GM21381 (cell line): ENCODE results near the gene L3MBTL3.

ENCODE experiments used
- ATAC-seq: cut with Tn5 transposase; IDR thresholded peaks from one replicate; pipeline ENCODE4 v1.9.1; 2021; ENCODE audit warnings: mild to moderate bottlenecking, moderate library complexity; ENCODE audit not compliant: unreplicated experiment

L3MBTL3 gene

GRCh38 chr6:130026859-130027258 is 8.5 kb downstream of the L3MBTL3 start:
- ATAC-seq, result no peak

- ATAC-seq, result peak; percentile 86
These were observed 9.6 kb downstream of the L3MBTL3 start for GRCh38 chr6:130027948-130028347.

DNA sequence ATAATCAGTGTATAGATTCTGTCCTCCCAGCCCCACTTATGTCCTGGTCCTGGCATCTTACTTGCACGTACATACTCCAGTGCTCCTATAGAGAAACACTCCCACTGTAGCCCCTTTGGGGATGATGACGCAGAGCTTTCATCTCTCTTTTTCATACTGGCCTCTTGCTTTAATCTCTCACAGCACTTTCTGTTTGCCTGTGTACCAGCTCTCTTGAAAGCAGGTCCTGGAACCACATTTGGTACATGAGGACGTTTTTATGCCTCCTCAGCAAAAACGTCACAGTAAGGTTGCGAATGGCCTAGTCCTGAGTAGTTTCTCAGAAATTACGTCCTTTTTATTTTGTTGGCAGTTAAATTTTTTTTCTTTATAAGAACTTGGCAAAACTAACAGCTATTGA is 10.8 kb downstream of the L3MBTL3 start:
- ATAC-seq, result no peak

DNA sequence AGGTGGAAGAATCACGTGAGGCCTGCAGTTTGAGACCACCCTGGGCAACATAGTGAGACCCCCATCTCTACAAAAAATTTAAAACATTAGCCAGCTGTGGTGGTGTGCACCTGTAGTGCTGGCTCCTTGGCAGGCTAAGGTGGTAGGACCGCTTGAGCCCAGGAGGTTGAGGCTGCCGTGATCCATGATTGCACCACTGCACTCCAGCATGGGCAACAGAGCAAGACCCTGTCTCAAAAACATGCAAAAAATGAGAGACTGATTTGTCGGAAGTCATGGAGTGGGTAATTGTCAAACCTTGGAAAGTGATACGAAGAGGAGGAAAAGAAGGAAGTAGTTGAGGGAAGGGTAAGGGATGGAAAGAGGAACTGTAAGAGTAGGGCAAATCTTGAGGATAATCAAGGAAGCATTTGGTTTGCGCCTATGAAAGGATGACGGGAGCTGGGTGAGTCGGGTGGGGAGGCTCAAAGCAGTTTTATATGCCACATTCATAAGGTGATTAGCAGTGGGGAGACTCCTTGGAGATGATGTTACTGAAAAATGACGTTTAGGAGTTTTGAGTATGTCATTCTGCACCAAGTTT is 14.5 kb downstream of the L3MBTL3 start:
- ATAC-seq, result no peak

GRCh38 chr6:130033949-130034348 is 15.6 kb downstream of the L3MBTL3 start:
- no peak for ATAC-seq

DNA sequence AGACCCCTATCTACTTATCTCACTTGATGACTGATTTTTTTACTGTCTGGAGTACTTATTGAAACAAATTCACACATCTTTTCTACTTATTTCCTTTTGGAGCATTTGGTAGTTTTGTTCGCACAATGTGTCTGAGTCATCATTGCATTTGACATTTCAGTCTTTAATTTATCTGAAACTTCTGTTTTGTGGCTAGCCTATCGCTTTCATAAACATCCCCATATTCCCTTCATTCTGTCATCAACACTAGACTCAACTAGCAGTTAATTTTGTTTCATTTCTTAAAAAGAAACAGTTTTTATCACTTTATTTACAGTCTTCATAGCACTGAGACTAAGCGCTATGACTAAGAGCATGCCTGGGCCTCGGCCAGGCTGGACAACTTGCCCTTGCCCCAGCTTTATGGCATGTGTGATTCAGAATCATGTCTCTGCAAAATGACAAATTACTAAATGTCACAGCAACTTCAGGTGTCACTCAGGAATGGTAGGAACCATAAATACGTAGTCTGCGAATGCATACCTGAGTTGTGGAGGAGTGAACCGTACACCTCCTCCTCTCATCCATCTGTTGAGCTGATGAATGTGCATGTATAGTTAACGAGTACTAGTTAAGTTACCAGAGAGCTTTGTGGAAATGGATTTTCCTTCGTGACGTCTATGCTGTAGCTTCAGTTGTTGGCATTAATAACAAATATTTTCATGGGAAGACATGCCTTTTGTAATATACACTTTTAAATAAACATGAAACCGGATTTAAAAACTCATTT is 16.2 kb downstream of the L3MBTL3 start:
- ATAC-seq, result no peak

- no peak for ATAC-seq
These were observed 16.8 kb downstream of the L3MBTL3 start for GRCh38 chr6:130035211-130035610.

DNA sequence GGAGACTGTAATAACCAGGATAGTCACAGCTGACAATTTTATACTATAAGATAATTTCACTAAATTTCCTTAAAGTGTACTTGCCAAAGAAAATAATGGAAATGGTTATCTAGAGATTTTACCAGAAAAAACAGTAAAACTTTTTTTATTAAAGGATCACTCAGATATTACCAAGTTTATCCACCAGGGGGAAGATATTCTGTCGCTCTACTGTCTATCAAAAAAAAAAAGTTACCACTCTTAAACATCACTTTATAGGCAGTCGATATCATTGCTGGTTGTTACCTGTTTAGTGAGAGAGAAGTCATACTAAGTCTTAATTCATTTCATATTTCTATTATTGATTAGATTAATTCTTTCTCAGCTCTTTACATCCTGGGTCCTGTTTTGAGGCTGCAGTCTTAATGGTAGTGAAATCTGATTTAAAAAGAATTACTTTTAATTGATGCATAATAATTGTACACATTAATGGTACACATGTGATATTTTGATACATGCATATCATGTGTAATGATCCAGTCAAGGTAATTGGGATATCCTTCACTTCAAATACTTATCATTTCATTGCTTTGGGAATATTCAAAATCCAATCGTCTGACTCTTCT is 18.9 kb downstream of the L3MBTL3 start:
- ATAC-seq, result no peak

DNA sequence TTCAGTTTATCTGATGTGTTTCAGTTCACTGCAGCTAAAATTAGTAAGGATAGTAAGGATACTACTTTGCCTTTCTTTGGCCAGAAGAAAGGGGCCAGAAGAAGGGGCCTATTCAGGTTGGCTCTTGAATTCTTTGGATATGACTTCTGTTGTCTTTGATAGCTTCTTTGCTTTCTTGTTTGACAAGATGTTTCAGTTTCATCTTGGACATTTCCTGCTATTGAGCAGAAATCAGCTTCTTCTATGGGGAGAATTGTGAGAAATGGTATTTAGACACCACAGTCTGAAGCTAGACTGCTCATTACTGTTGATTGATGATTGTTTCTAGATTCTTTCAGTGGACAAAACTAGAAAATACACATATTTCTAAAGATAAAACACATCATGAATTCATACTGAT is 23.2 kb downstream of the L3MBTL3 start:
- no peak for ATAC-seq

DNA sequence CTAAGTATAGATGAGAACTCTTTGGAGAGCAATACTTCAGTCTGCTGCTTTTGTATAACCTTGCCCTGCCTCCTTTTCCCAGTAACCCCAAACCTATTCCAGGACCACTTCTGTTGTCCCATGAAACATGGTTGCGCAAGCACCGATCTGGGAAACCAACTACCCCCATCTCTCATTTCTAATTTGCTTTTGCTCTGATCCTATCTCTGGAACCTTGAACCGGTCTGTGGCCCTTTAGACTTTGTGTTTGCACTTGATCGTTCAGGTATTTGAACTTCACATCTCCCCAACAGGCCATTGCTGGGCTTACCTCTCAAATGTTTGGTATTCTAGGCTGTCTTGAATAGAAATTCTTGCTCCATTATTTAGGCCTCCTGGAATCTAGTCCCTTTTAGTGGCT is 25.0 kb downstream of the L3MBTL3 start:
- ATAC-seq, result no peak

DNA sequence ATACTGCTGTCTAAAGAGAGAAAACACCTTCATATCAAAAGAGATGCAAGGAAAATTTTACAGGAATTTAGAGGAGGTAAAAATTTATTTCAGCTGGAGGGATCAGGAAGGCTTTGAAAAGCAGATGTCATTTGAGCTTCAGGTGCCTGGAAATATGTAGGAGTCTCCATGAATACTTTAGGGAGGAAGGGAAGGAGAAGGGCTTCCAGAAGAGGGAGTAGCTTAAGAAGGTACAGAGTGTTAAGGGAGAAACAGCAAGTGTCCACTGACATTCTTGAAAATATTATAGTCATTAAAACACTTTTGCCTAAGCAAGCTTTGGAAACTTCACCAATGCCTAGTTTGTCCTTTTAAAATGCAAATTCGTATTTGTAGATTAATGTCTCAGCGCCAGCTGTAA is 27.2 kb downstream of the L3MBTL3 start:
- no peak for ATAC-seq

DNA sequence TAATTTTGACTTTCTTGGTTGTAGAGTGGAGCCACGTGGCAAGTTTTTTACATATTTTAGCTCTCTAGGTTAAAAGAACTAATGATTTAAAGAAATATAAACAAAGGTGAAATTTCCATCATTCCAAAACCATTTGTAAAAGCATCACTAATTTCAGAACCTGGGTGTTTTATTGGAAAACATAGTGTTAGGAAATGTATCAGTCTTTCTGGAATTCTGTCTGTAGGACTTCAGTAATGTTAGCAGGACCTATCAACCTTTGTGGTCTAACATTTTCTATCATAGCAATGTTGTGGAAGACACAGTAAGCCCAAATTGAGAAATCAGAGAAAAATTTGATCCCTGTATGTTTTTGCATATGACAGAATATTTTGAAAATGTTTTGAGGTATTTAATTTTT is 28.3 kb downstream of the L3MBTL3 start:
- ATAC-seq, result no peak

DNA sequence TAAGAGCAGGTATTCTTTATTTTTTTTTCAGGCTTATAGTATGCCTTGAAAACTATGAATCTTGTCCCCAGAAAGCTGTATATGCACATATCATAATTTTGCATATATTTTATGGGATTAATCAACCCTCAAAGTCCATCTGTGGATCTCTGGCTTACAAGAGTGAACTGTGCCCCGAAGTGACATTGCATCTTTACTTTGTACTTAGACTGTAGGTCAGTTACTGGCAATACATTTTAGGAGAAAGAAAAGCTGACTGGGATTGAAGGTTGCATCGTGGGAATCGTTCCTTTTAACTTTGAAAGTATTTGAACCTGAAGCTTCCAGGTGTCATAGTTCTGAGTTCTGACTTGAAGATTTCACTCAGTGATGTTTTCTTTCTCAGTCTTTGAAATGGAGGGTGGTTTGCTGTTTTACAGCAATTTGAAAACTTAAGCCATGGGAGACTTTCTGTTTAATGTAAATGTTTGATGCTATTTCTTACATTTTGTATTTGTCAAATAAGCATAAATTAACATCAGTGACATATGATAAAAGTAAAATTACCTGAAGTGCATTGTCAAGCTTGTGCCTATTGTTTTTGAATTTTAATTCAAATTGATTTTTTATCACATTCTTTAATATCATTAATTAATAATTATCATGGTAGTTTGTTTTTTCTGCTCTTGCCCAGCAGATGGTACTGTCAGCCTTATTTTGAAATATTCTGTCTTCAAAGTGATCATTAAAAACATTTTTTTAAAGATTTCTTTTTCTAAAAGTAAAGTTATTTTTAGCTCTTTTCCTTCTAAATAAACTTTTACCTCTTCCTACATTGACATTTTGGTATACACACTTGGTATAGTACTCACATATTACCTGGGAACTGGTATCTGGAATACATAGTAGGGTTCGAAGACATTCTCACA is 29.0 kb downstream of the L3MBTL3 start:
- ATAC-seq, result no peak

DNA sequence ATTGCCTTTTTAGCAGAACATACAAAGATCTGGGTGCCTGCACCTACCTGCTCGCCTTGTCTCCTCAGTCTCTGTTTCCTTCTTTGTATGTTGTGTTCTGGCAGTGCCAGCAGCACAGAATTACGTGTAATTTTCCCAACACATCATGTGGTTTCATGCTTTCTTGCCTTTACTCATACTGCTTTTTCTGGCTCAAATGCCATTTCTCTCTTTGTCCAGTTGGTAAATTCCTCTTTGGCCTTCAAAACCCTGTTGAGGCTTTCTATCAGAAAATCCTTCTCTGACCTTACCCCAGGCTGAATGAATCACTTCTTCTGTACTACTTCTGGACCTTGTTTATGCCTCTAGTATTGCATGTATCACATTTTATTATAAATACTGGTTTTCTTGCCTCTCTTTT is 31.8 kb downstream of the L3MBTL3 start:
- ATAC-seq, result no peak

GRCh38 chr6:130054725-130055124 is 36.3 kb downstream of the L3MBTL3 start:
- ATAC-seq, result no peak

DNA sequence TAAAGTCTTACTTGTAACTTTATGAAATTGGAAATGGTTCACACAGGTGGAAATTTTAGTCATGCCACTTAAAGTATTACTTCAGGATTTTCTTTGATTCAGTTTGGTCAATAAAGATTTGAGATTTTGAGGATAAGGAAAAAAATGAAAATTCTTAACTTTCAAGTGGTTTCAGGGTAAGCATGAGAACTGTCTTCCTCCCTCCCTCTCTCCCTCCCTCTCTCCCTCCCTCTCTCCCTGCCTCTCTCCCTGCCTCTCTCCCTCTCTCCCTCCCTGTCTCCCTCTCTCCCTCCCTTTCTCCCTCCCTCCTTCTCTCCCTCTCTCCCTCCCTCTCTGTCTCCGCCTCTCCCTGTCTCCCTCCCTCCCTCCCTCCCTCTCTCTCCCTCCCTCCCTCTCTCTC is 36.9 kb downstream of the L3MBTL3 start:
- no peak for ATAC-seq

GRCh38 chr6:130057495-130057894 is 39.1 kb downstream of the L3MBTL3 start:
- no peak for ATAC-seq

DNA sequence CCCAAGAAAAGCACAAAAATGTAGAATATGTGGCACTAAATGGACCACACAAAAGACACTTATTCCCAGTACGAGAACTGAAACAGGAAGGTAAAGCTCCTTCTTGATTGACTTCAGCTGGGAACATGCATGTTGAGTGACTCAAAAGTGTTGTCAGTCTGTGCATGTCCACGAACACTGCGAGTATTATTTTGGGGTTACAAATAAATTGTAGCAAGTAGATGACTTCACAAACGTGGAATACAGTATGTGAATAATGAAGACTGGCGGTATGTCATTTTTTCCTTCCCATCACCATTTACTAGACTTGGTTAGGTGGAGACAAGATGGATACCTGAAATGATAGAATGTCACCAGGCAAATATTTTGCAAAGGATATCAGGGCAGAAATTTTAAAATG is 45.4 kb downstream of the L3MBTL3 start:
- no peak for ATAC-seq

DNA sequence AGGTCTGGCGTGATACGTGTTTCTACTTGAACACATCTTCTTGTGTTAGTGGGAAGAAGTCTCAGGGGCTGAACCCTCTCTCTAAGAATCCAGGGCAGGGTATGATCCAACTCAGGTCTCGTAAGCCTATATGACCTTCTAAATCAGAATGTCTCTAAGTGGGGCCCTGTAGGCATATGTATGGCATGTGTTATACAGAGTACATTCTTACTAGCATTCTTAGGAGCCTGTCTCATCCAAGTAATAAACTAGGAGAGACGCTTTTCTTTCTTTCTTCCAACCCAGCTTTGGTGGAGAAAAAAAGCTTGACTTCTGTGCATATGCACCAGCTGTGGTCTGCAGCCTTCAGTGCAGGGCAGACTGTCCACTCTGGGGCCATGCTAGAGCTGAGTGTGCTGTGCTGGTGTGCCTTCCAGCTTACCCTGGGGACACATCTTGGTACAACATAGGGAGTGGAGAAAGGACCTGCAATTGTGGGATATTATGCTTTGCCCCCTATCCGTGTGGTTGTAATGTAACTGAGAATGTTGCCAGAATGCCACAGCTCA is 47.3 kb downstream of the L3MBTL3 start:
- ATAC-seq, result no peak

- ATAC-seq, result no peak
These were observed 51.1 kb downstream of the L3MBTL3 start for GRCh38 chr6:130069485-130069884.

DNA sequence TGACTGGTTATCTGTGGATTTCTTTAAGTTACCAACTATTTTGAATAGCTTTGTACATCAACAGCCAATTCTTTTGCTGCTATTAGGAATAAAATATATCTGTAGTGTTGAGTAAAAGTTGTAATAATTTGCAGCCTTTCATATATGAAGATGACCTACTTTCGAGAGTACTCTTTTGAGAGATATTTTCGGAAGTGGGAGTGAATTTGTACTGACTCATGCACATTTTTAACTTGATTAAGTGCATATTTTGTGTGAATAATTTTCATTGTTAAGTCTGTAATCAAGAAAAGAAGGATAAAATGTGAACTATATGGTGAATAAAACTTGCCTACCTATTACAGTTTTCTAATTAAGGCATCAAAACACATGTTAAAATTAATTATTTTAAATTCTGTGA is 51.9 kb downstream of the L3MBTL3 start:
- ATAC-seq, result no peak
